OCI-LY7 (cell line): ENCODE results near the gene DNAH6. TPM values are rescaled to one million over a fixed set of nuclear protein-coding genes. Genes with fewer than 3 reads are reported as not detected.
"Not testable (repeated sequence)": the region's sequence is repeated elsewhere in the genome, so short reads cannot be mapped to it uniquely, and the experiment has no call there.

ENCODE experiments used
- BruUV-seq: library from RNA; stranded (reverse); fragments of 400-500 nt; replicated peaks from 2 replicates; lab custom pipeline; 2021; lab: Mats Ljungman, UMichigan
- CTCF ChIA-PET: fragments of 300-600 bp; sonication (Branson Sonifier 250); formaldehyde crosslinking; loops from one replicate; lab custom pipeline; 2022; ENCODE audit warnings: antibody characterized with exemption; ENCODE audit not compliant: unreplicated experiment; lab: Charles Lee
- POLR2A ChIA-PET: fragments of 300-600 bp; sonication (Branson Sonifier 250); formaldehyde crosslinking; loops from one replicate; lab custom pipeline; 2022; ENCODE audit warnings: antibody characterized with exemption; lab: Charles Lee
- DNase-seq: peaks from one replicate; pipeline ENCODE4 v3.0.0-alpha.2; 2015; ENCODE audit warnings: low spot score
- H2AFZ ChIP-seq: fragments of 200-600 bp; sonication (generic), shearing (Covaris generic); 2 replicates; pipeline ENCODE4 v1.6.1; 2014; ENCODE audit warnings: mild to moderate bottlenecking, antibody characterized with exemption, low read length, moderate library complexity
- H3K27ac ChIP-seq: fragments of 200-600 bp; sonication (generic); 2 replicates; pipeline ENCODE4 v1.5.1; 2014; ENCODE audit warnings: mixed run types, low read depth, mild to moderate bottlenecking, moderate library complexity, low read length, inconsistent platforms; ENCODE audit not compliant: poor library complexity, severe bottlenecking
- H3K36me3 ChIP-seq: fragments of 200-600 bp; sonication (generic); 2 replicates; pipeline ENCODE4 v1.6.1; 2014; ENCODE audit warnings: mild to moderate bottlenecking, antibody characterized with exemption, low read length, moderate library complexity, mixed read lengths; ENCODE audit not compliant: insufficient read depth
- H3K4me1 ChIP-seq: fragments of 200-600 bp; sonication (generic); 2 replicates; pipeline ENCODE4 v1.5.1; 2014; ENCODE audit warnings: mild to moderate bottlenecking, low read length; ENCODE audit not compliant: insufficient read depth, poor library complexity, severe bottlenecking
- H3K4me2 ChIP-seq: fragments of 200-600 bp; sonication (generic); 2 replicates; pipeline ENCODE4 v1.6.1; 2014; ENCODE audit warnings: mild to moderate bottlenecking, low read length
- H3K4me3 ChIP-seq: fragments of 200-600 bp; sonication (generic); 2 replicates; pipeline ENCODE4 v1.5.1; 2014; ENCODE audit warnings: mild to moderate bottlenecking, low read depth, low read length; ENCODE audit not compliant: poor library complexity, severe bottlenecking
- H3K79me2 ChIP-seq: fragments of 200-600 bp; sonication (generic); 2 replicates; pipeline ENCODE4 v1.6.1; 2016; ENCODE audit warnings: low read depth, mild to moderate bottlenecking, low read length, moderate library complexity, mixed read lengths; ENCODE audit not compliant: insufficient read depth
- H3K9me2 ChIP-seq: fragments of 200-600 bp; sonication (generic); 2 replicates; pipeline ENCODE4 v1.6.1; 2016; ENCODE audit warnings: mild to moderate bottlenecking, low read length, mixed read lengths; ENCODE audit not compliant: insufficient read depth
- H3K9me3 ChIP-seq: fragments of 200-600 bp; sonication (generic); 2 replicates; pipeline ENCODE4 v1.6.1; 2014; ENCODE audit warnings: mild to moderate bottlenecking, mixed run types, low read length, mixed read lengths
- H4K20me1 ChIP-seq: fragments of 200-600 bp; sonication (generic); 2 replicates; pipeline ENCODE4 v1.6.1; 2014; ENCODE audit warnings: mild to moderate bottlenecking, antibody characterized with exemption, low read length, moderate library complexity, mixed read lengths; ENCODE audit not compliant: insufficient read depth
- EZH2phosphoT487 ChIP-seq: fragments of 200-600 bp; sonication (generic); IDR thresholded peaks from 2 replicates; pipeline ENCODE4 v1.6.1; 2018; ENCODE audit warnings: low read depth, borderline replicate concordance, mild to moderate bottlenecking, mixed run types, antibody characterized with exemption, low read length, moderate library complexity, mixed read lengths
- intact Hi-C: fragments of 100-400 bp; cut with micrococcal nuclease; formaldehyde crosslinking; loops from one replicate; pipeline ENCODE4 v1.10.0; 2022; ENCODE audit not compliant: unreplicated experiment
- total RNA-seq, 2 experiments: library from RNA; depleted of rRNA in 1 of 2; stranded (reverse); fragments of >200 nt in 1 of 2; shearing (Covaris generic) in 1 of 2; gene quantifications; 2 replicates each; pipeline ENCODE4 v1.2.3, GENCODE V29; 2014 to 2022
- TF ChIP-seq, protein P1 (sequence below): fragments of 200-600 bp; sonication (generic); conservative IDR thresholded peaks from 2 replicates; pipeline ENCODE4 v1.5.1; 2014; ENCODE audit warnings: mild to moderate bottlenecking, antibody characterized with exemption, low read length, moderate library complexity, mixed read lengths

DNAH6 gene
- total RNA-seq, 2 experiments from 2014 or later: 0.63 to 1.6 TPM

GRCh38 chr2:84546551-84546950 is 30.3 kb downstream of the DNAH6 start:
- ChIA-PET POLR2A (no interaction called here), CTCF (no interaction called here)
- no peak overlapping the region for H3K4me2 ChIP-seq
- no peaks in the 10 kb centered on the region for H3K9me2 ChIP-seq
- TF ChIP-seq EZH2phosphoT487: no peak
- TF ChIP-seq, protein P1, sequence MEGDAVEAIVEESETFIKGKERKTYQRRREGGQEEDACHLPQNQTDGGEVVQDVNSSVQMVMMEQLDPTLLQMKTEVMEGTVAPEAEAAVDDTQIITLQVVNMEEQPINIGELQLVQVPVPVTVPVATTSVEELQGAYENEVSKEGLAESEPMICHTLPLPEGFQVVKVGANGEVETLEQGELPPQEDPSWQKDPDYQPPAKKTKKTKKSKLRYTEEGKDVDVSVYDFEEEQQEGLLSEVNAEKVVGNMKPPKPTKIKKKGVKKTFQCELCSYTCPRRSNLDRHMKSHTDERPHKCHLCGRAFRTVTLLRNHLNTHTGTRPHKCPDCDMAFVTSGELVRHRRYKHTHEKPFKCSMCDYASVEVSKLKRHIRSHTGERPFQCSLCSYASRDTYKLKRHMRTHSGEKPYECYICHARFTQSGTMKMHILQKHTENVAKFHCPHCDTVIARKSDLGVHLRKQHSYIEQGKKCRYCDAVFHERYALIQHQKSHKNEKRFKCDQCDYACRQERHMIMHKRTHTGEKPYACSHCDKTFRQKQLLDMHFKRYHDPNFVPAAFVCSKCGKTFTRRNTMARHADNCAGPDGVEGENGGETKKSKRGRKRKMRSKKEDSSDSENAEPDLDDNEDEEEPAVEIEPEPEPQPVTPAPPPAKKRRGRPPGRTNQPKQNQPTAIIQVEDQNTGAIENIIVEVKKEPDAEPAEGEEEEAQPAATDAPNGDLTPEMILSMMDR: no peak
- no peaks in the 10 kb centered on the region for H3K36me3 ChIP-seq
- intact Hi-C loops: no loop called here
- no peak overlapping the region for H3K27ac ChIP-seq
- H4K20me1 ChIP-seq: no peaks in the 10 kb centered on the region
- H3K4me1 ChIP-seq: no peaks in the 10 kb centered on the region
- no peaks in the 10 kb centered on the region for H3K9me3 ChIP-seq
- H3K79me2 ChIP-seq: no peaks in the 10 kb centered on the region
- no peak overlapping the region for H3K4me3 ChIP-seq
- no peak for DNase-seq
- H2AFZ ChIP-seq: no peak overlapping the region
- BruUV-seq: no TSS peak

- intact Hi-C loops: no loop called here
- Histone ChIP-seq H3K4me2 (no peak overlapping the region), H4K20me1 (no peaks in the 10 kb centered on the region), H3K79me2 (no peaks in the 10 kb centered on the region), H3K9me2 (no peaks in the 10 kb centered on the region), H3K36me3 (no peaks in the 10 kb centered on the region), H3K9me3 (no peaks in the 10 kb centered on the region), H2AFZ (no peak overlapping the region), H3K4me1 (no peaks in the 10 kb centered on the region), H3K4me3 (no peak overlapping the region), H3K27ac (no peak overlapping the region)
- no peak for DNase-seq
- CTCF ChIA-PET: no interaction called here
- POLR2A ChIA-PET: no interaction called here
- TF ChIP-seq, protein P1: no peak
- TF ChIP-seq EZH2phosphoT487: no peak
- no TSS peak for BruUV-seq
Observed at GRCh38 chr2:84548303-84548702, 32.0 kb downstream of the DNAH6 start.

- no peak overlapping the region for H2AFZ ChIP-seq
- no peak overlapping the region for H3K27ac ChIP-seq
- CTCF ChIA-PET: no interaction called here
- no peaks in the 10 kb centered on the region for H4K20me1 ChIP-seq
- TF ChIP-seq, protein P1: no peak
- TF ChIP-seq EZH2phosphoT487: no peak
- DNase-seq: no peak
- H3K4me3 ChIP-seq: no peak overlapping the region
- H3K9me2 ChIP-seq: no peaks in the 10 kb centered on the region
- POLR2A ChIA-PET: interaction anchor here (0.7 to 1.0 kb wide), 2 partner anchors 22 to 200 kb away, joined by 3 to 6 read pairs; no protein-coding TSS in a partner anchor
- no peaks in the 10 kb centered on the region for H3K4me1 ChIP-seq
- H3K79me2 ChIP-seq: no peaks in the 10 kb centered on the region
- no TSS peak for BruUV-seq
- H3K4me2 ChIP-seq: no peak overlapping the region
- no peaks in the 10 kb centered on the region for H3K36me3 ChIP-seq
- no peaks in the 10 kb centered on the region for H3K9me3 ChIP-seq
- intact Hi-C loops: no loop called here
Observed at GRCh38 chr2:84550916-84551315, 34.6 kb downstream of the DNAH6 start.

GRCh38 chr2:84551526-84551925 is 35.2 kb downstream of the DNAH6 start:
- H3K9me3 ChIP-seq, CTCF ChIA-PET, H3K36me3 ChIP-seq, H3K4me1 ChIP-seq, H3K4me3 ChIP-seq, H4K20me1 ChIP-seq, H3K4me2 ChIP-seq, BruUV-seq, intact Hi-C loops, H3K27ac ChIP-seq, H2AFZ ChIP-seq, H3K79me2 ChIP-seq, H3K9me2 ChIP-seq, DNase-seq: not testable (repeated sequence)
- POLR2A ChIA-PET: interaction anchor here (0.7 to 1.0 kb wide), 2 partner anchors 22 to 201 kb away, joined by 3 to 6 read pairs; no protein-coding TSS in a partner anchor
